Trophoblast cell (in vitro differentiated cells and primary cell): Measurements from ENCODE around the gene LDLRAD3.
A peak's percentile ranks its signal among the peaks of the same experiment; 100 is the strongest.

Experiments used
- DNase-seq, 2 donors: peaks; one replicate each; pipeline ENCODE4 v3.0.0-alpha.2; 2016
- H2AFZ ChIP-seq: 2 replicates; pipeline ENCODE4 v1.6.1; 2013; ENCODE audit warnings: low read length, moderate library complexity, mild to moderate bottlenecking; ENCODE audit not compliant: insufficient read depth, poor library complexity
- H2AK5ac ChIP-seq: 2 replicates; pipeline ENCODE4 v1.6.1; 2013; ENCODE audit warnings: mild to moderate bottlenecking, low read length
- H2BK120ac ChIP-seq: 2 replicates; pipeline ENCODE4 v1.6.1; 2013; ENCODE audit warnings: low read length, mild to moderate bottlenecking, moderate library complexity; ENCODE audit not compliant: insufficient read depth, poor library complexity
- H2BK12ac ChIP-seq: 2 replicates; pipeline ENCODE4 v1.6.1; 2013; ENCODE audit warnings: mild to moderate bottlenecking, low read length, moderate library complexity
- H2BK5ac ChIP-seq: 2 replicates; pipeline ENCODE4 v1.6.1; 2013; ENCODE audit warnings: low read length, low read depth, moderate library complexity, mild to moderate bottlenecking; ENCODE audit not compliant: poor library complexity
- H3K14ac ChIP-seq: 2 replicates; pipeline ENCODE4 v1.6.1; 2013; ENCODE audit warnings: mild to moderate bottlenecking, low read length
- H3K18ac ChIP-seq: 2 replicates; pipeline ENCODE4 v1.6.1; 2013; ENCODE audit warnings: mild to moderate bottlenecking, low read length
- H3K23ac ChIP-seq: 2 replicates; pipeline ENCODE4 v1.6.1; 2013; ENCODE audit warnings: low read length
- H3K27ac ChIP-seq: 2 replicates; pipeline ENCODE4 v1.5.1; 2013; ENCODE audit warnings: low read depth, mild to moderate bottlenecking, inconsistent platforms, low read length, moderate library complexity
- H3K27me3 ChIP-seq: 2 replicates; pipeline ENCODE4 v1.6.1; 2013; ENCODE audit warnings: inconsistent platforms, mild to moderate bottlenecking, low read length, moderate library complexity; ENCODE audit not compliant: insufficient read depth
- H3K36me3 ChIP-seq, 2 experiments: 1 replicate in 1 of 2; 2 replicates in 1 of 2; pipeline ENCODE4 v1.6.1; 2013; ENCODE audit warnings: low read length in 2 of 2, mild to moderate bottlenecking in 2 of 2, moderate library complexity in 1 of 2; ENCODE audit not compliant: insufficient read depth in 2 of 2, control insufficient read depth in 1 of 2
- H3K4ac ChIP-seq: 2 replicates; pipeline ENCODE4 v1.6.1; 2013; ENCODE audit warnings: low read depth, mild to moderate bottlenecking, low read length, moderate library complexity
- H3K4me1 ChIP-seq, 2 experiments: 1 replicate in 1 of 2; 2 replicates in 1 of 2; pipeline ENCODE4 v1.6.1; 2013; ENCODE audit warnings: low read length in 2 of 2, mild to moderate bottlenecking in 2 of 2, moderate library complexity in 1 of 2; ENCODE audit not compliant: insufficient read depth in 2 of 2, control insufficient read depth in 1 of 2
- H3K4me2 ChIP-seq: 2 replicates; pipeline ENCODE4 v1.6.1; 2013; ENCODE audit warnings: inconsistent platforms, mild to moderate bottlenecking, low read length, moderate library complexity
- H3K4me3 ChIP-seq: 2 replicates; pipeline ENCODE4 v1.5.1; 2013; ENCODE audit warnings: mild to moderate bottlenecking, low read depth, low read length, inconsistent platforms
- H3K79me1 ChIP-seq: one replicate; pipeline ENCODE4 v1.6.1; 2013; ENCODE audit warnings: low read length
- H3K79me2 ChIP-seq: 2 replicates; pipeline ENCODE4 v1.6.1; 2013; ENCODE audit warnings: low read length, mild to moderate bottlenecking; ENCODE audit not compliant: control insufficient read depth, insufficient read depth, poor library complexity
- H3K9ac ChIP-seq: 2 replicates; pipeline ENCODE4 v1.6.1; 2013; ENCODE audit warnings: mild to moderate bottlenecking, low read length
- H3K9me3 ChIP-seq: 2 replicates; pipeline ENCODE4 v1.6.1; 2013; ENCODE audit warnings: low read depth, mild to moderate bottlenecking, control low read depth, inconsistent platforms, low read length; ENCODE audit not compliant: insufficient read depth
- H4K12ac ChIP-seq: 2 replicates; pipeline ENCODE4 v1.6.1; 2013; ENCODE audit warnings: low read depth, mild to moderate bottlenecking, low read length, moderate library complexity
- H4K8ac ChIP-seq: 2 replicates; pipeline ENCODE4 v1.6.1; 2013; ENCODE audit warnings: low read depth, mild to moderate bottlenecking, low read length, moderate library complexity
- H4K91ac ChIP-seq: one replicate; pipeline ENCODE4 v1.6.1; 2013; ENCODE audit warnings: low read depth, mild to moderate bottlenecking, low read length, moderate library complexity
- WGBS: extraction: QIAGEN DNeasy Blood & Tissue Kit; methylation state at CpG from one replicate; pipeline ENCODE4 v1.1.7; 2013; ENCODE audit warnings: missing lambda C conversion rate; ENCODE audit not compliant: insufficient read length, insufficient coverage; ENCODE audit errors: extremely low coverage; 5-methylcytosine and 5-hydroxymethylcytosine counted together

Gene LDLRAD3

GRCh38 chr11:35986947-35987346 is 43.1 kb downstream of the LDLRAD3 start:
- Histone ChIP-seq H3K4me2 (no peak overlapping the region), H3K18ac (no peak overlapping the region), H3K9ac (no peak overlapping the region), H2BK12ac (no peak overlapping the region), H3K27me3 (no peaks in the 10 kb centered on the region), H2AFZ (no peak overlapping the region), H2BK120ac (no peak overlapping the region), H2BK5ac (no peak overlapping the region), H3K23ac (no peak overlapping the region), H4K12ac (no peak overlapping the region), H3K4me1 (peaks cover 2 to 4% of the 10 kb centered on the region in 2 experiments), H3K9me3 (no peaks in the 10 kb centered on the region), H4K8ac (no peak overlapping the region), H3K4me3 (no peak overlapping the region), H4K91ac (no peak overlapping the region), H3K79me2 (no peaks in the 10 kb centered on the region), H3K79me1 (no peaks in the 10 kb centered on the region), H3K27ac (no peak overlapping the region), H3K36me3 (no peaks in the 10 kb centered on the region), H3K14ac (no peak overlapping the region), H3K4ac (no peak overlapping the region), H2AK5ac (no peak overlapping the region)
- WGBS, result no CpG with 5 or more reads among the region's 3 CpGs
- DNase-seq, result peak in 1 of 2 donors; percentile 9

- H2BK5ac ChIP-seq, result no peak overlapping the region
- no CpG with 5 or more reads among the region's 2 CpGs for WGBS
- peaks cover 2 to 4% of the 10 kb centered on the region in 2 experiments for H3K4me1 ChIP-seq
- H3K27me3 ChIP-seq, result no peaks in the 10 kb centered on the region
- H4K8ac ChIP-seq, result no peak overlapping the region
- no peak overlapping the region for H4K12ac ChIP-seq
- H3K9ac ChIP-seq, result no peak overlapping the region
- H3K9me3 ChIP-seq, result no peaks in the 10 kb centered on the region
- H3K79me2 ChIP-seq, result no peaks in the 10 kb centered on the region
- no peak overlapping the region for H3K27ac ChIP-seq
- H4K91ac ChIP-seq, result no peak overlapping the region
- H2AFZ ChIP-seq, result no peak overlapping the region
- DNase-seq, result peak; percentile 31 to 69
- no peak overlapping the region for H3K23ac ChIP-seq
- no peaks in the 10 kb centered on the region for H3K79me1 ChIP-seq
- H3K4me2 ChIP-seq, result no peak overlapping the region
- H3K4ac ChIP-seq, result no peak overlapping the region
- H2BK120ac ChIP-seq, result no peak overlapping the region
- no peak overlapping the region for H3K4me3 ChIP-seq
- no peaks in the 10 kb centered on the region for H3K36me3 ChIP-seq
- H3K14ac ChIP-seq, result no peak overlapping the region
- H3K18ac ChIP-seq, result no peak overlapping the region
- H2BK12ac ChIP-seq, result no peak overlapping the region
- no peak overlapping the region for H2AK5ac ChIP-seq
Measured at GRCh38 chr11:35990170-35990569, 46.3 kb downstream of the LDLRAD3 start.

GRCh38 chr11:35990816-35991215 is 47.0 kb downstream of the LDLRAD3 start:
- no peak overlapping the region for H3K9ac ChIP-seq
- H4K8ac ChIP-seq, result no peak overlapping the region
- no peak for DNase-seq
- no peaks in the 10 kb centered on the region for H3K27me3 ChIP-seq
- no peak overlapping the region for H2BK5ac ChIP-seq
- no peak overlapping the region for H2AK5ac ChIP-seq
- peaks cover 2 to 4% of the 10 kb centered on the region in 2 experiments for H3K4me1 ChIP-seq
- H3K27ac ChIP-seq, result no peak overlapping the region
- no peak overlapping the region for H2BK120ac ChIP-seq
- H3K23ac ChIP-seq, result no peak overlapping the region
- H3K4ac ChIP-seq, result no peak overlapping the region
- no peaks in the 10 kb centered on the region for H3K9me3 ChIP-seq
- H2AFZ ChIP-seq, result no peak overlapping the region
- H3K79me1 ChIP-seq, result no peaks in the 10 kb centered on the region
- H2BK12ac ChIP-seq, result no peak overlapping the region
- H3K4me2 ChIP-seq, result no peak overlapping the region
- no peak overlapping the region for H3K18ac ChIP-seq
- H3K79me2 ChIP-seq, result no peaks in the 10 kb centered on the region
- H4K12ac ChIP-seq, result no peak overlapping the region
- no peak overlapping the region for H3K14ac ChIP-seq
- no peak overlapping the region for H3K4me3 ChIP-seq
- H3K36me3 ChIP-seq, result no peaks in the 10 kb centered on the region
- no peak overlapping the region for H4K91ac ChIP-seq
- WGBS, result no CpG with 5 or more reads among the region's 3 CpGs

GRCh38 chr11:35992548-35992947 is 48.7 kb downstream of the LDLRAD3 start:
- H2AFZ ChIP-seq, result no peak overlapping the region
- no peaks in the 10 kb centered on the region for H3K79me2 ChIP-seq
- H3K9ac ChIP-seq, result no peak overlapping the region
- no peak overlapping the region for H4K91ac ChIP-seq
- no peak overlapping the region for H2BK12ac ChIP-seq
- no peak for DNase-seq
- no peak overlapping the region for H2BK5ac ChIP-seq
- H3K27me3 ChIP-seq, result no peaks in the 10 kb centered on the region
- no peak overlapping the region for H3K4me3 ChIP-seq
- no peak overlapping the region for H4K12ac ChIP-seq
- H2BK120ac ChIP-seq, result no peak overlapping the region
- H3K4me2 ChIP-seq, result no peak overlapping the region
- H3K4ac ChIP-seq, result no peak overlapping the region
- no peak overlapping the region for H4K8ac ChIP-seq
- no peaks in the 10 kb centered on the region for H3K36me3 ChIP-seq
- no peak overlapping the region for H2AK5ac ChIP-seq
- H3K79me1 ChIP-seq, result no peaks in the 10 kb centered on the region
- no peak overlapping the region for H3K27ac ChIP-seq
- H3K14ac ChIP-seq, result no peak overlapping the region
- no peaks in the 10 kb centered on the region for H3K9me3 ChIP-seq
- H3K4me1 ChIP-seq, result peaks cover 0 to 2% of the 10 kb centered on the region in 2 experiments
- no peak overlapping the region for H3K18ac ChIP-seq
- H3K23ac ChIP-seq, result no peak overlapping the region
